CD4-positive, alpha-beta T cell treated with Interleukin-6 at 100 ng/mL for 8 hours (primary cell): ENCODE results near the gene FOXP4.

ENCODE experiments used
- DNase-seq: peaks from one replicate; pipeline ENCODE4 v3.0.0-alpha.2; 2020; ENCODE audit warnings: mixed read lengths, low spot score

The FOXP4 gene

GRCh38 chr6:41630069-41630468 lies 83.9 kb downstream of the FOXP4 start:
- no peak for DNase-seq

GRCh38 chr6:41630946-41631345 lies 84.8 kb downstream of the FOXP4 start:
- DNase-seq: no peak

GRCh38 chr6:41633056-41633634 lies 87.0 kb downstream of the FOXP4 start:
- DNase-seq: no peak

- DNase-seq: no peak
Observed at GRCh38 chr6:41634657-41635056, 88.5 kb downstream of the FOXP4 start.

- no peak for DNase-seq
Observed at GRCh38 chr6:41635365-41635764, 89.2 kb downstream of the FOXP4 start.

- DNase-seq: no peak
Observed at GRCh38 chr6:41636833-41637193, 90.6 kb downstream of the FOXP4 start.

GRCh38 chr6:41637194-41638001 lies 91.2 kb downstream of the FOXP4 start:
- no peak for DNase-seq

- no peak for DNase-seq
Observed at GRCh38 chr6:41638002-41638934, 92.1 kb downstream of the FOXP4 start, which contains the start of gene MDFI. Gene MDFI (plus strand): TSS chr6:41638468. CDS start chr6:41638750, 282 bp downstream.

GRCh38 chr6:41638935-41639808 lies 93.0 kb downstream of the FOXP4 start:
- DNase-seq: no peak

- DNase-seq: no peak
Observed at GRCh38 chr6:41639809-41640371, 93.7 kb downstream of the FOXP4 start.

GRCh38 chr6:41640426-41640825 lies 94.2 kb downstream of the FOXP4 start:
- DNase-seq: no peak

- DNase-seq: no peak
Observed at GRCh38 chr6:41641352-41641925, 95.3 kb downstream of the FOXP4 start.

GRCh38 chr6:41642090-41642959 lies 96.1 kb downstream of the FOXP4 start:
- DNase-seq: no peak

- DNase-seq: no peak
Observed at GRCh38 chr6:41642960-41643898, 97.0 kb downstream of the FOXP4 start.

GRCh38 chr6:41643899-41644269 lies 97.7 kb downstream of the FOXP4 start:
- DNase-seq: no peak

GRCh38 chr6:41644297-41644879 lies 98.2 kb downstream of the FOXP4 start:
- DNase-seq: no peak

- DNase-seq: no peak
Observed at GRCh38 chr6:41645007-41645618, 98.9 kb downstream of the FOXP4 start.
